Sigmoid colon (tissue), 4 donors: Measurements from ENCODE around the gene VANGL2.

ENCODE experiments used
- CTCF ChIP-seq, 4 experiments: fragments of 450-650 bp in 3 of 4; fragments of 200-600 bp in 1 of 4; IDR thresholded peaks; one replicate each; pipeline ENCODE4 v1.5.1; 2016 to 2019; ENCODE audit warnings: antibody characterized with exemption in 4 of 4, mild to moderate bottlenecking in 3 of 4, moderate library complexity in 2 of 4
- EP300 ChIP-seq, 4 donors: sonication (generic); formaldehyde crosslinking; IDR thresholded peaks; one replicate each; pipeline ENCODE4 v1.6.1; 2017; ENCODE audit warnings: antibody characterized with exemption in 4 of 4
- POLR2A ChIP-seq, 2 donors: fragments of 450-650 bp; IDR thresholded peaks; one replicate each; pipeline ENCODE4 v1.6.1; 2016; ENCODE audit warnings: antibody characterized with exemption in 2 of 2, mild to moderate bottlenecking in 2 of 2, moderate library complexity in 2 of 2

GRCh38 chr1:160359559-160360226 is 40.7 kb upstream of the VANGL2 start:
- TF ChIP-seq POLR2A (IDR thresholded peaks at IDR 0.05): no peak
- TF ChIP-seq CTCF (IDR thresholded peaks at IDR 0.05): no peak
- no peak for TF ChIP-seq EP300 (IDR thresholded peaks at IDR 0.05)
